ENCODE data around the gene SCEL.
"Not testable (repeated sequence)": the region's sequence is repeated elsewhere in the genome, so short reads cannot be mapped to it uniquely, and the experiment has no call there.

Gene SCEL, protein sequence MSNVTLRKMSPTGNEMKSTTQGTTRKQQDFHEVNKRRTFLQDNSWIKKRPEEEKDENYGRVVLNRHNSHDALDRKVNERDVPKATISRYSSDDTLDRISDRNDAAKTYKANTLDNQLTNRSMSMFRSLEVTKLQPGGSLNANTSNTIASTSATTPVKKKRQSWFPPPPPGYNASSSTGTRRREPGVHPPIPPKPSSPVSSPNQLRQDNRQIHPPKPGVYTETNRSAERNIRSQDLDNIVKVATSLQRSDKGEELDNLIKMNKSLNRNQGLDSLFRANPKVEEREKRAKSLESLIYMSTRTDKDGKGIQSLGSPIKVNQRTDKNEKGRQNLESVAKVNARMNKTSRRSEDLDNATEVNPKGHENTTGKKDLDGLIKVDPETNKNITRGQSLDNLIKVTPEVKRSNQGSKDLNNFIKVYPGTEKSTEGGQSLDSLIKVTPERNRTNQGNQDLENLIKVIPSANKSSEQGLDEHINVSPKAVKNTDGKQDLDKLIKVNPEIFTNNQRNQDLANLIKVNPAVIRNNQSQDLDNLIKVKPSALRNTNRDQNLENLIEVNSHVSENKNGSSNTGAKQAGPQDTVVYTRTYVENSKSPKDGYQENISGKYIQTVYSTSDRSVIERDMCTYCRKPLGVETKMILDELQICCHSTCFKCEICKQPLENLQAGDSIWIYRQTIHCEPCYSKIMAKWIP

GRCh38 chr13:77535448-77535847 is at the start of gene SCEL:
Gene SCEL, plus strand, starts transcription at chr13:77535706. Its CDS starts 20,170 bp downstream, at chr13:77555876.
- DNase-seq: no peak

DNA sequence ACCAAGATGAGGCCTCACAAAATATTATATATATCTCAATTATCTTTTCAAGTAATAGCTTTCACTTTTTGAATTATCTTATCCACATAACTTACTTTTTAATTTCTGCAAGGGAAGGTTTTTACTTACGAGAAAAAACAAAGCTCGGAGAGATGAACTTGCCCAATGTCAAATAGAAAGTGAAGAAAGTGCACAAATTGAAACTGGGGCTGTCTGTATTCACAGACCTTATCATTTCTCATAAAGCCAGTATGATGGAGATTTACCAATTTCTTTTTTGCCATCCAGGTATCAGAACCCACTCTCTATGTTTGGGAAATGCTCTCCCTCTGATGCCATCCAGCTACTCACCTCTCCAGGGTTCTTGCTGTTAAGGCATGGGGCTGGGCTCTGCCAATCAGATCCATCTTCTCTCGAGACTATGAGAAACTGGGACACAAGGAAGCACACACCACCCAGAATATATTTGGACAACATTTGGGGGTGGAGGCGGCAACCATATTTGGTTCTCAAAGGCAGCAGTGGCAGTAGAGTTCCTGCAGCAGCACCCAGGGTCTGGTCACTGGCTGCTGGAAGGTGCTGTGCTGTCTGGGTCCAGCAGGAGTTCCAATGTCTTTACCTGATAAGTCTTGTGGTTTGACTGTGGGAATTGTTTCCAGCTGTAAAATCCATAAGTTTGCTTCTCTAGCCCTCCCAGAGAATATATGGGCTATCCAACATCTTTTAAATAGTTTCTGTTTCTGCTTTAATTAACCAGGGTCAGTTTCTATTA is 45.8 kb upstream of the SCEL start:
- no peak for DNase-seq

- DNase-seq: no peak
Observed at GRCh38 chr13:77492982-77493381, 42.5 kb upstream of the SCEL start.

- DNase-seq: no peak
Observed at GRCh38 chr13:77494226-77494625, 41.3 kb upstream of the SCEL start.

- DNase-seq: no peak
Observed at GRCh38 chr13:77497350-77497749, 38.2 kb upstream of the SCEL start.

- no peak for DNase-seq
Observed at GRCh38 chr13:77497835-77498234, 37.7 kb upstream of the SCEL start.

DNA sequence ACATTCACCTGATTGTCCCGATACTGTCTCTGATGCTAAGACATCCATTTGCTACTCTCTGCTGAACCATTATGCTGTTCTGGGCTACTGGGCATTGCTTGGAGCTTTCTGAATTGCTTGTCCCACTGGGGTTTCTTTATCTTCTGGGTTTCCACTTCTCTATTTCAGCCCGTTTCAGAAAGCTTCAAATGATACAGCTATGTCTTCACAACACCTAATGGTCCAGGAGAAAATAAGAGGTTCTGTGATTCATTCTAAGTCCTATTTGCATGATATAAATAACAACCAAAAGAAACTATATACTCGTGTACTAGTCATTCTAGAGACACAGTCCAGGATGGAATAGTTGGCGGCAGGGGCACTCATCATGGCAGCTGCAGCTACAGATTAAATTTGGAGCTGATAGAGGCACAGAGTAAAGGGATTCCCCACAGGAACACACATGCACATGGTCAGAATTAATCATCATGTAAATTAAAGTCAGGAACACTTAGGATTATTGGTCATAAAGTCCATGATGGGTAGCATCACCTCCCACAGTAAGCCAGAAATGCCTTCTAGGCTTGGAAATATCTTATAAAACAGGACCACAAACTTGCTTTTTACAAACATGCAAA is 33.3 kb upstream of the SCEL start:
- no peak for DNase-seq

DNA sequence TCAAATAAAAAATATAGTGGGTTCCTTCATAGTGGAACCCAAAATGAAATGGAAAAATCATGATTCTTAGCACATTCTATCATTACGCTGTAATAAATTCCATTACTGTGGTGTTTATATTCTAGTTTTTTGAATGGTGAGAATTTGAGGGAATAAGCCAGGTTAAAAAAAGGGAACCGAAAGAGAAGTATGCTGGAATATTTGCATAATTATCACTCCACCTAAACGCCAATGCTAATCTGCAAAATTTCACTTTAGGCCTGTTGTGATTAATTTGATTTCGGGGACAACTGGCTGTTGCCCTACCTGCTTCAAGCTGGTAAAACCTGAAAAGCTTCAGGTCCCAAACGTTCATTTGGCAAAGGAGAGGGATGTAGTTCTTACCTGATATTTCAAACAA is 32.1 kb upstream of the SCEL start:
- DNase-seq: no peak

GRCh38 chr13:77506874-77507273 is 28.6 kb upstream of the SCEL start:
- no peak for DNase-seq

DNA sequence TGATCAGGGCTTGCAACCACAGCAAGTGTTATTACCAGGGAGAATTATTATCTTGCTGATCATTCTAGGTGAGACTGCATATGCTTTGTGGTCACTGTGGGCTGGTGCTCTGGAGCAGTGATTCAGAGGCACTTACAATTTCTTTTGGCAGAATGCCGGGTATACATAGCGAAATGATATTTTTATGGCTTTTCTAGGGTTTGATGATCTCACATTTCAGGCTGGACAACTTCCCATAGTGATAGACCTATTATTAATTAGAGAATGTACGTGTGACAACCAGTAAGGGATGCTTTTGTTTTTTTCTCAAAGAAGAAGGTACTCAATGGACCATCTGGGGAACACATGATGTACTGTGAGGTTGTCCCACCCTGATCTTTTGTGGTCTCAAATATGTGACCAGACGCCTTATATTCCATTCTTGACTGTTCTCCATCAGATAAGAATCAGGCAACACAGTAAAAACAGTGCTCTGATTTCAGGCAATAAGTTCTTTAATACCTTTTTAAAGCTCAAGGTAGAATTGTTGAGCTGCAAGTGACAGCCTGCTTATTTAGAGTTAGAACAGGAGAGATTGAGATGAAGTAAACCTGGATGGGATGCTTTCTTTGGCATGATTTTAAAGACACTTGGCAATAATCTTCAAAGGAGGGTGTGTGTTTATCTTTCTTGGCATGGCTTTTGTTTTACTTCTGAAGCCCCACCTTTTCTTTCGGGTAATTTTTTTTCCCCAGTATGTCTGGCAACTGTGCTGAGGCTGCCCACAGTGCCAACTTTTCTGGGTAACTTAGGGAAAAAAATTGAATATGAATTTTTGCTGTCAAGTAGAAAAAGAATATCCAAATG is 27.4 kb upstream of the SCEL start:
- no peak for DNase-seq

- DNase-seq: no peak
Observed at GRCh38 chr13:77508959-77509620, 26.4 kb upstream of the SCEL start.

DNA sequence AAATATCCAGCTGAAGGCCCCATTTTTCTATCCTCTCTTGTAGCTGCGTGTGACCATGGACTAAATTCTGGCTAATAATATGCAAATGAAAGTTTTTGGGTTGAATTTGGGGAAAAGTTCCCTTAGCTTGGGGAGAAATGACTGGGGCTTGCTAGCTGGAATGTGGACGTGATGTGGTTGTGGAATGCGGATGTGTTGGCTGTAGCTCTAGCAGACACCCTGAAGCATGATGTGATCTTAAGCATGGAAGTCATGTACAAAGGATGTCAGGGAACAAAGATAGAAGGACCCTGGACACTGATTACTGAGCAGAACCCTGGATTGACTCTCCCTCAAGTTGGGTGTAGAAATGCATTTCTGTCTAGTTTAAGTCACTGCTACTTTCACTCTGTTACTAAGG is 25.4 kb upstream of the SCEL start:
- DNase-seq: no peak

DNA sequence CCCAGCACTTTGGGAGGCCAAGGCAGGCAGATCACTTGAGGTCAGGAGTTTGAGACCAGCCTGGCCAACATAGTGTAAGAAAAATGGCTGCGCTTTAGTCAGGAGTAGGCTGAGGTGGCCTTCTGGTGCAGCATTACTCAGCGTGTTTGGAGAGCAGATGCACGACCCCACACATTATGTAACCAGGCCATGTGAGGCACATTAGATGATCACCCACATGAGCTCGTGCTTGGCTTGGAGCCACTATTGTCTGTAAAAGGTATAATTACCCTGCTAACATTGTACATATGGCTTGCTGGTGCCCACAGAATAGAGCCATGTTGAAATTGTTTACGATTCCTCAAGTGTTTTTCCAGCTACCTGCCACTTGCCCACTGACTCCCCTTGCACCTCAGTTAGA is 24.0 kb upstream of the SCEL start:
- no peak for DNase-seq

DNA sequence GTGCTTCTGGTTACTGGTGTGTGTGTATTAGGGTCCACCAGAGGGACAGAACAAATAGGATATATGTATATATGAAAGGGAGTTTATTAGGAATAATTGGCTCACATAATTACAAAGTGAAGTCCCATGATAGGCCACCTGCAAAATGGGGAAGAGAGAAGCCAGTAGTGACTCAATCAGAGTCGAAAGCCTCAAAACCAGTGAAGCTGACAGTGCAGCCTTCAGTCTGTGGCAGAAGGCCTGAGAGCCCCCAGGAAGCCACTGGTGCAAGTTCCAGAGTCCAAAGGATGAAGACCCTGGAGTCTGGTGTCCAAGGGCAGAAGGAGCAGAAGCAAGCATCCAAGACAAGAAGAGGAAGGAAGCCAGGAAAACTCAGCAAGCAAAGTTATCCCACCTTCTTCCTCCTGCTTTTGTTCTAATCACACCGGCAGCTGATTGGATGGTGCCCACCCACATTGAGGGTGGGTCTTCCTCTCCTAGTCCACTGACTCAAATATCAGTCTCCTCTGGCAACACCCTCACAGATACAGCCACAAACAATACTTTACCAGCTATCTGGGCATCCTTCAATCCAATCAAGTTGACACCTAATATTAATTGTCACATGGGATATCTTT is 21.7 kb upstream of the SCEL start:
- no peak for DNase-seq

DNA sequence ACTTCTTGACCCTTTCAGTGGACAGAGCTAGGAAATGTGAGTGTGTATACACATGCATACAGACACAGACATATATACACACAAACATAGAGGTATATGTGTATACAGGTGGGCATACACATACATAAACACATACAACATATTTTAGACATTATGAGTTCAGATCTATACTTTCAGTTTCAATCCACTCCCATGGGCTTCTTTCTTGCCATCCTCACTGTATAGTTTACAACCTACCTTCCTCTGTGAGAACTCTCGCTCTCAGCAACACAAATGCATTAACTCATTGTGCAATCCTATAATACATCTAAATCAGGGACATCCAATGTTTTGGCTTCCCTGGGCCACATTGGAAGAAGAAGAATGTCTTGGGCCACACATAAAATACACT is 21.2 kb upstream of the SCEL start:
- no peak for DNase-seq

DNA sequence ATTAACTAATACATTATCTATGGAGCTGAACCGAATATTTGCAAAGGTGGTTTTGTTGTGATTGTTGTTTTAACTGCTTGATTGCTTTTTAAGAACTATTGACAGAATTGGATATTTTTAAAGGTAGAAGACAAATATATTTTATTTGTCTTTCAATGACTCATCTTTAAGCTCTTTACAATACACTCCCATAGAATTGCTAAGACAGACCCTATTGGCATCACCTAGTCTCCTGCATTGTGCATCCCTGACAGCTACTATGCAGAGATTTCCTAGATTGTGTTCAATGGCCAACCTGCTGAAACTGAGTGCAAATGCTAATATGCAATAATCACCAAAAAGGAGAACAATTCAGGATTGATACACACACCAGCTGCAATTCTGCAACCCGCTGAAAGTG is 19.7 kb upstream of the SCEL start:
- no peak for DNase-seq

GRCh38 chr13:77516342-77516789 is 19.1 kb upstream of the SCEL start:
- no peak for DNase-seq

DNA sequence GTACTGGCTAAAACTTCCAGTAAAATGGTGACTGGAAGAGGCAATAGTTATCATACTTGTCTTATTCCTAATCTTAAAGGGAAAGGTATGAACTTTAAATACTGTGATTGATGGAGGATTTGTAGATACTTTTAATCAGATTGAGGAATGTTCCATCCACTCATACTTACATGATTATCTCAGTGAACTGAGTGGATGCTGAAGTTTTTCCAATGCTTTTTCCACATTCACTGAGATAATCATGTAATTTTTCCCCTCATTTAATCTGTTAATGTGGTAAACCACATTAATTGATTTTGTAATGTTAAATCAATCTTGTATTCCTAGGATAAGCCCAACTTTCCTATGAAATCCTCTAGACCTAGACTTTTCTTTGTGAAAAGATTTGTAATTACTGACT is 17.2 kb upstream of the SCEL start:
- no peak for DNase-seq

- DNase-seq: not testable (repeated sequence)
Observed at GRCh38 chr13:77519396-77519795, 16.1 kb upstream of the SCEL start.

GRCh38 chr13:77519808-77520207 is 15.7 kb upstream of the SCEL start:
- no peak for DNase-seq

- DNase-seq: no peak
Observed at GRCh38 chr13:77521194-77521593, 14.3 kb upstream of the SCEL start.

Data from NCI-H2107 (cell line).